Cardiac muscle cell (in vitro differentiated cells and primary cell): ENCODE measurements around the gene RNF11. TPM values are rescaled to one million over a fixed set of nuclear protein-coding genes. Genes with fewer than 3 reads are reported as not detected.

Source experiments
- DNase-seq, 2 donors: peaks; one replicate each; pipeline versions ENCODE4 v3.0.0 to v3.0.0-alpha.2; 2010 to 2017; ENCODE audit warnings: low read depth in 1 of 2, low spot score in 1 of 2
- H3K27ac ChIP-seq: fragments of 200-600 bp; sonication (generic); 2 replicates; pipeline ENCODE4 v1.5.1; 2016
- H3K27me3 ChIP-seq: fragments of 200-600 bp; sonication (generic); 2 replicates; pipeline ENCODE4 v1.6.0; 2016; ENCODE audit warnings: control low read depth
- H3K36me3 ChIP-seq: fragments of 200-600 bp; sonication (generic); 2 replicates; pipeline ENCODE4 v1.5.1; 2016; ENCODE audit warnings: control low read depth
- H3K4me1 ChIP-seq: fragments of 200-600 bp; sonication (generic); 2 replicates; pipeline ENCODE4 v1.8.1; 2017; ENCODE audit warnings: low read depth, mild to moderate bottlenecking, mixed run types
- H3K4me3 ChIP-seq: fragments of 200-600 bp; sonication (generic); 2 replicates; pipeline ENCODE4 v1.5.1; 2016; ENCODE audit warnings: mild to moderate bottlenecking
- H3K9me3 ChIP-seq: fragments of 200-600 bp; sonication (generic); 2 replicates; pipeline ENCODE4 v1.5.1; 2017; ENCODE audit warnings: low read depth, mild to moderate bottlenecking, control low read depth
- polyA plus RNA-seq: library from polyadenylated mRNA; unstranded; fragments of >200 nt; fragmentation: Nextera tagmentation; extraction: Ambion mirVana; gene quantifications from 2 replicates; pipeline ENCODE4 v1.2.1, GENCODE V29; 2016
- total RNA-seq: library from RNA; depleted of rRNA; stranded (reverse); fragments of >200 nt; gene quantifications from 2 replicates; pipeline ENCODE4 v1.2.3, GENCODE V29; 2016
- TF ChIP-seq, protein P1 (sequence below): IDR thresholded peaks from 2 replicates; pipeline ENCODE4 v1.5.1; 2012; ENCODE audit warnings: low read depth, mild to moderate bottlenecking, low read length

Gene RNF11
- total RNA-seq (58.8 and 78.3 TPM in 2 replicates), polyA plus RNA-seq (64.2 and 65.0 TPM in 2 replicates)

DNA sequence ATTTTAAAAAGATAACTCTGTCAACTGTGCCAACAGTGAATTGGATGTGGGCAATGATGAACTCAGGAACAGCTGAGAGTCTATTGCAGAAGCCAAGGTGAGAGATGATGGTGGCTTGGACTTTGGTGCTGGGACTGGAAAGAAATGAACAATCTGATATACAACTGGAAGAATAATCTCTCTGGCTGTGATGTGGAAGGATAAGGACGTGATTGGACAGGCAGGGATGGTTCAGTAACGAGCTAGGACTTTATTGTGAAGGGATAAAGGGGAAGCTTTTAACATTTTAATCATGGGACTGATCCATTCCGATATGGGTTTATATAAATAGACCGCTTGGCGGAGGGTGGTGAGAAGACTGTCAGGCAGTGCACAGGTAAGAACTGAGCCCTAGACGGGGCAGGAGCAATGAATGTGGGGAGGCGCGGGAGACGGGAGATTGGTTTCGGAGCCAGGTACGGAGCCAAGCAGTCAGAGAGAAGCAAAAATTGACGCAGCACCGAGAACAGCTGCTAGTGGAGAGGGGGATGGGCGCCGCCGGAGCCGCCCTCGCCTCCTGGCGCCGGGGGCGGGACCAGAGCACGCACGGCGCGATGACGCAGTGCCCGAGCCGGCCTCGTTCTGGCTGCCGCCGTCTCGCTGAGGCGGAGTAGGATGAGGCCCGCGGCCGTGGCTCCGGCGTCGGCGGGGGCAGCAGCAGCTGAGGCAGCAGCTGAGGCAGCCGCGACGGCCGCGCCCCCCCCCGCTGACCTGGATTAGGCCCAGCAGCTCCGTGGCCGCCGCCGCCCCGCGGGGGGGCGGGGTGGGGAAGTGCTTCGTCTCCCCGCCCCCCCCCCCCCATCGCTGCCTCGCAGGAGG lies at the start of gene RNF11:
TSS of gene RNF11 (plus strand) at position 601 of the 858 bp plus-strand sequence. CDS start 484 bp downstream, outside the sequence.
- H3K27me3 ChIP-seq: no peaks in the 10 kb centered on the region
- DNase-seq: peak; percentile 93 to 96
- H3K4me3 ChIP-seq: peak within 1 kb of the TSS; percentile 94
- H3K27ac ChIP-seq: peak within 1 kb of the TSS; percentile 91
- no peaks in the 10 kb centered on the region for H3K36me3 ChIP-seq
- TF ChIP-seq, protein P1, sequence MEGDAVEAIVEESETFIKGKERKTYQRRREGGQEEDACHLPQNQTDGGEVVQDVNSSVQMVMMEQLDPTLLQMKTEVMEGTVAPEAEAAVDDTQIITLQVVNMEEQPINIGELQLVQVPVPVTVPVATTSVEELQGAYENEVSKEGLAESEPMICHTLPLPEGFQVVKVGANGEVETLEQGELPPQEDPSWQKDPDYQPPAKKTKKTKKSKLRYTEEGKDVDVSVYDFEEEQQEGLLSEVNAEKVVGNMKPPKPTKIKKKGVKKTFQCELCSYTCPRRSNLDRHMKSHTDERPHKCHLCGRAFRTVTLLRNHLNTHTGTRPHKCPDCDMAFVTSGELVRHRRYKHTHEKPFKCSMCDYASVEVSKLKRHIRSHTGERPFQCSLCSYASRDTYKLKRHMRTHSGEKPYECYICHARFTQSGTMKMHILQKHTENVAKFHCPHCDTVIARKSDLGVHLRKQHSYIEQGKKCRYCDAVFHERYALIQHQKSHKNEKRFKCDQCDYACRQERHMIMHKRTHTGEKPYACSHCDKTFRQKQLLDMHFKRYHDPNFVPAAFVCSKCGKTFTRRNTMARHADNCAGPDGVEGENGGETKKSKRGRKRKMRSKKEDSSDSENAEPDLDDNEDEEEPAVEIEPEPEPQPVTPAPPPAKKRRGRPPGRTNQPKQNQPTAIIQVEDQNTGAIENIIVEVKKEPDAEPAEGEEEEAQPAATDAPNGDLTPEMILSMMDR: no peak
- peaks cover 25% of the 10 kb centered on the region for H3K4me1 ChIP-seq
- no peaks in the 10 kb centered on the region for H3K9me3 ChIP-seq

DNA sequence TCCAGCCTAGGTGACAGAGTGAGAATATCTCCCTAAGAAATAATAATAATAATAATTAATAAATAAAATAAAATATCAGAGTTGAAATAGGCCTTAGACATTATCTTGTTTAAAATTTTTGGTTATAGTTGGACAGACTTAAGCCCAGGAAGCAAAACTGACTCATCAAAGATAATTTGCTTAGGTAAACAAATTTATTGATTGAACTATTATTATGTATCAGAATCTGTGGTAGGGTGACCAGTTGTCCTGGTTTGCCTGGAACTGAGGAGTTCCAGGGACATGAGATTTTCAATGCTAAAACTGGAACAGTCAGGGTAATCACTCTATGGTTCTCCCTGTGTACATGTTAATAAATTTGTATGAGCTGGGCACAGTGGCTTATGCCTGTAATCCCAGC lies 47.8 kb upstream of the RNF11 start:
- no peaks in the 10 kb centered on the region for H3K9me3 ChIP-seq
- no peaks in the 10 kb centered on the region for H3K36me3 ChIP-seq
- DNase-seq: no peak
- TF ChIP-seq, protein P1: no peak
- H3K27ac ChIP-seq: no peak overlapping the region
- no peaks in the 10 kb centered on the region for H3K4me1 ChIP-seq
- no peaks in the 10 kb centered on the region for H3K27me3 ChIP-seq
- no peak overlapping the region for H3K4me3 ChIP-seq

- peak; percentile 69 to 85 for DNase-seq
- Histone ChIP-seq H3K27ac (no peak overlapping the region), H3K27me3 (no peaks in the 10 kb centered on the region), H3K9me3 (no peaks in the 10 kb centered on the region), H3K4me1 (no peaks in the 10 kb centered on the region), H3K36me3 (no peaks in the 10 kb centered on the region), H3K4me3 (no peak overlapping the region)
- TF ChIP-seq, protein P1: peak; percentile 94
Observed at GRCh38 chr1:51189421-51190073, 46.5 kb upstream of the RNF11 start.

- TF ChIP-seq, protein P1: no peak
- H3K27ac ChIP-seq: no peak overlapping the region
- H3K4me3 ChIP-seq: no peak overlapping the region
- no peaks in the 10 kb centered on the region for H3K27me3 ChIP-seq
- H3K4me1 ChIP-seq: no peaks in the 10 kb centered on the region
- no peaks in the 10 kb centered on the region for H3K36me3 ChIP-seq
- no peaks in the 10 kb centered on the region for H3K9me3 ChIP-seq
- DNase-seq: no peak
Observed at GRCh38 chr1:51190961-51191360, 45.1 kb upstream of the RNF11 start.

DNA sequence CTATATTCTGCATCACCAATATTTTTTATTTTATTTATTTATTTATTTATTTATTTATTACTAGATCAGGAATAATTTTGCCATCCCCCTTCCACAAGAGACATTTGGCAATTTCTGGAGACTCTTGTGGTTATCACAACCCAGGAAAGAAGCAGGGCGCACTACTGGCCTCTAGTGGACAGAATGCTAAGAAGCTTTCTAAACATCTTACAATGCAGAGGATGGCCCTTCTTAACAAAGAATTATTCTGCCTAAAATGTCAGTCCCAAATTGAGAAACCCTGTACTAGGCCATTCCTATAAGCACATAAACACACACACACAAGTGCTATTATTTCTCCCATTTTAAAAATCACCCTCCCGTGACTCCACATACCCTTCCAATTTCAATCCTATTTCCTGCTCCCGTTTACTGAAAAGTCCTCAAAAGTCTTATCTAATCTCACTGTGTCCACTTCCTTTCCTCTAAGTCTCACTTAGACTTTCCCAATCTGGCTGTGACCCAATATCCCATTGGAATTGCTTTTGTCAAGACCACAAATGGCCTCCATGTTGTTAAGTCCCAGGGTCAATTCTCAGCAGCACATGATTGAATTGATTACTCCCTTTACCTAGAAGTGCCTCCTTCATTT lies 43.7 kb upstream of the RNF11 start:
- H3K4me3 ChIP-seq: no peak overlapping the region
- H3K27me3 ChIP-seq: no peaks in the 10 kb centered on the region
- H3K36me3 ChIP-seq: no peaks in the 10 kb centered on the region
- peak; percentile 85 to 93 for DNase-seq
- TF ChIP-seq, protein P1: peak; percentile 88
- H3K4me1 ChIP-seq: no peaks in the 10 kb centered on the region
- no peaks in the 10 kb centered on the region for H3K9me3 ChIP-seq
- no peak overlapping the region for H3K27ac ChIP-seq
